Measurements from ENCODE around the gene ZCCHC24.
A peak's percentile ranks its signal among the peaks of the same experiment; 100 is the strongest.
"Not testable (repeated sequence)": the region's sequence is repeated elsewhere in the genome, so short reads cannot be mapped to it uniquely, and the experiment has no call there.

Gene ZCCHC24

DNA sequence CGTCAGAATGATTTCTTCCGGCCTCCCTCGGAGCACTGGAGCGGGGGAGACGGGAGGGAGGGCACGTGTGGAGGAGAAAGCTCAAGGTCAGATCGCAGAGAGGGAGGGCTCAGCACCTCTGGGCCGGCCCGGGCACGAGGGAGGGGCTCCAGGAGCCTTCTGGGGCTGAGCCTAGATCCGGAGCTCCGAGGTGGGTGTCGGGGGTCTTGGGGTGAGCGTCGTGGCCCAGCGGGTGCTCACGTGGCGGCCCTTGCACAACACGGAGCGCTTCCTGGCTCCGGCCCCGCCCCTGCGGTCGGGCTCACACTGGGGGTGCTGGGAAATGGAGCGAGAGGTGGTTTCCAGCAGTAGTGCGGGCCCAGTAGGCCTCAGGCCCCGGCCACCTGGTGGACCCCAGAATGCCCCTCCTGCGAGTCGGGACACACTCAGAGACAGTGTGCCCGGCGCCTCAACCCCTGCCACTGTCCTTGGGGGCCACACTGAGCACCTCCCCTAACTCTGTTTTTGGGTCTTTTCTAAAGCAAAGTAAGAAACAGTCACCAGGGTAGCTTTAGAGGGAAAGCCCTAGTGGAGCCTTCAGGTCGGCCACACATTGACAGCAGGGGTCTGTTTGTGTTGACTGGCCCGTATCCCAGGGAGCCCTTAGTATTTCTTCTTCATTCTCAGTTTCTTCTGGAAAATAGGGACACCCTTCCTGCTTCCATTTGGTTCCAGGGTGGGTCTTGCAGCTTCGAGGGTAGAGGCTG, 97.4 kb downstream of the ZCCHC24 start:
- peak in 21 of 58 donors; percentile 16 to 59 (median 35) for DNase-seq

DNA sequence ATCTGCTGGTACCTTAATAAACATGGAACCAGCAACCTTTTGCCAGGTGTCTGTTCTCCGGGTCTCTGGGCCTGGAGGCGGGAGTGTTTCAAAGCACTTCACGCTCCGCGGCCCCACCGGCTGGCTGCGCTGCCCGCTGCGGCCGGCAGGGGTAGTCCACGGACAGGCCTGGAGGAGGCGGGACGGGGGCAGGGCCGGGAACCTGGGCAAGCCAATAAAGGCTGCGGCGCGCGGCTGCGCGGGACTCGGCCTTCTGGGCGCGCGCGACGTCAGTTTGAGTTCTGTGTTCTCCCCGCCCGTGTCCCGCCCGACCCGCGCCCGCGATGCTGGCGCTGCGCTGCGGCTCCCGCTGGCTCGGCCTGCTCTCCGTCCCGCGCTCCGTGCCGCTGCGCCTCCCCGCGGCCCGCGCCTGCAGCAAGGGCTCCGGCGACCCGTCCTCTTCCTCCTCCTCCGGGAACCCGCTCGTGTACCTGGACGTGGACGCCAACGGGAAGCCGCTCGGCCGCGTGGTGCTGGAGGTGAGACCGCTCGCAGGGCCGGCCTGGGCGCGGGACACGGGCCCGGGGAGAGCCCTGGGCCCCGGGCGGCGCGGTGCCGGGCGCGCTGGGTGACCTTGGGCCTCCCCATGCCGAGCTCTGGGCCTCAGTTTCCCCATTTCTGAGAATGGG, 98.1 kb downstream of the ZCCHC24 start, which contains the start of gene PPIF:
Gene PPIF (plus strand): TSS at position 244 of the 668 bp plus-strand sequence. CDS start 80 bp downstream, at position 324.
- peak in 57 of 58 donors; percentile 54 to 96 (median 89) for DNase-seq

DNA sequence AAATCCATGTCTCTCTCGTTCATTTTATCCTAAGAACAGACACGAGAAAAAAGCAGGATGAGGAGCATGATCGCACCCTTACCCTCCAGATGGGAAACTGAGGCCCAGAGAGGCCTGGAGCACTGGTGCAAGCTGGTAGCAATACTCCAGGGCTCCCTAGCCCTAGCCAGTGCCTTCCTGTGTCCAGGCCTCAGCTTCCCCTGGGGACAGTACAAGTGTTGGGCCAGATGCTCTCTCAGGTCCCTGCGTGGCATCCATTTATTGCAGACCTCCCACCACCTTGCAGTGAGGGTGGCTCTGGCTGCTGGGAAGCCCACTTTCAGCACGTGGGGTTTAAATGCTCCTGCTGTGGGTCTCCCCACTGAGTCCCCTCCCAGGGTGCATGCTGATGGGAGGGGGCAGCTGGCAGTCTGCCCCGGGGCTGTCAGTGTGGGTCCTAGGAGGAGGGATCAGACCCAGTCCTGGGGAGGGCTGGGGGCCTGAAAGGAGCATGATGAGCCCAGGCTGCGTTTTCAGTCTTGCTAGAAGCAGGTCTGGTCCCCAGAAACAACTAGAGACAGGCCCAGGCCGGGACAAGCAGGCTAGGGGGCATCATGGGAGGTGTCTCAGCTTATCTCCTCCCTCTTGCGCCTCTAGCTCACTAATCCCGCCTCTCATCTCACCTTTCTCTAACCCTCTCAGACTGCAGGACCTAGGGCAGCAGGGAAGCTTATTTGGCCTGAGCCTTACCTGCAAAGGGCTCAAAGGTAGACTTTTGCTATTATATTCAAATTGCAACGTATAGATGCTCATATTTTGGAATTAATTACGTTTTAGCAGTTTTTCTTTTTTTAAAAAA, 98.8 kb downstream of the ZCCHC24 start:
- DNase-seq: no peak

GRCh38 chr10:79346012-79346340, 99.4 kb downstream of the ZCCHC24 start:
- no peak for DNase-seq

DNA sequence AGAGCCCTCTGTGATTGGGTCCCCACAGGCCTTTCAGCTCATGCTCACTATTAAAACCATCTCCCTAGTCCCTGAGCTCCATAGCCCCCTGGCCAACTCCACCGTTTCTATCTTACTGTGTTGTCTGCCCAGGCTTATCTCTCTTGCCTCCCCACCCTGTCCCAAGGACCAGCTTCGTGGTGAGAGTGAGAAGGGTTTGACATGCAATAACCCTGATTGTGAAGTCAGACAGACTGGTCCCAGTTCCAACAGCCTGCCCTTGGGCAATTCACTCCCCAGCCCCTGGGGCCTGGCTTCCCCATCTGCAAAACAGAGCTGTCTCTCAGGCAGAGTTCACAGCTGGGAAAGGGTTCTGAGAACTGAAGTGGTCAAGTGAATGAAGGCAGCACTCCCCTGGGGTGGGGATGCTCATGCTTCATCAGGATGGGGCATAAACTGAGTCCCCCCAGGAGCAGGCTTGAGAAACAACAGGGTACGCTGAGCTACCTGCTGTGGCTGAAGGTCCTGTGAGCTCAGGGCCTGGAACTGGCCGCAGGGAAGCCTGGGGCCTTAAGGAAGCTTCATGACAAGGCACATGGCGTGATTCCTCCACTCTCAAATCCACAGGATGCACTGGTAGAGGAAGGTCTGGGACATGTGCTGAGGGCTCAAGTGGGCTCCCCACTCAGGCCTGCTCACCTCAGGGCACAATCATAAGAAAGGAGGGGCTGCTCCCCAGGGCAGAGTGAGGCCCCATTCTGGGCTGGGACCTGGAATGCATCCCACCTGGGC, 100.0 kb downstream of the ZCCHC24 start:
- no peak for DNase-seq

DNA sequence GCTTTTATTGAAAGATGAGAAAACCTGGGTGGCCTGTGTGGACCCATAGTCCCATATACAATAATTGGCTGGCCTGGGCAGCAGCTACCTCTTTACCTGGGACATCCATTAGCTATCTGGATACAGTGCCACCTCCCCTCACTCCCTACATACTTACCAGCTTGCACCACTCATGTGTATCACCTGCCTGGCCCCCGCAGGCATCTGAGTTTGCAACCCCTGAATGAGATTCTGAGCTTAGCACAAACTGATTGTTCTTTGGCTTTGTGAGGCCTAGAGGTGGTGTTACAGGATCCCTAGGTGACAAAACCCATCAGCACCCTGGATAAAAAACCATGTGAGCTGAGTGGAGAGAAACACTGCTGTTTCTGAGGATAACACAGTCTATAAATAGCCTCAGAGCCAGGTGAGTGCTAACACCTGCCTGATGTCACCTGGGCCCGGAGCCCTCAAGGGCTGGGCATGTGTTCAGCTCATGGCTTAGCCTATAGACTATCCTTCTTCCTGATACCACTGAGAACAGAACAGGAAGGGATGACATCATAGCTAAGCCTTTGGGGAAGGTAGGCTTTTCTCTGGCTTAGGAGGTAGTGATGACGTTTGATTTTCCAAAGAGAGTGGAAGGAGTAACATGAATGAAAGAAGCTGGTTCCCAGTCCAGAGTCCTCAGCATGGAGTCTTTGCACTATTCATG, 100.8 kb downstream of the ZCCHC24 start:
- DNase-seq: no peak

DNA sequence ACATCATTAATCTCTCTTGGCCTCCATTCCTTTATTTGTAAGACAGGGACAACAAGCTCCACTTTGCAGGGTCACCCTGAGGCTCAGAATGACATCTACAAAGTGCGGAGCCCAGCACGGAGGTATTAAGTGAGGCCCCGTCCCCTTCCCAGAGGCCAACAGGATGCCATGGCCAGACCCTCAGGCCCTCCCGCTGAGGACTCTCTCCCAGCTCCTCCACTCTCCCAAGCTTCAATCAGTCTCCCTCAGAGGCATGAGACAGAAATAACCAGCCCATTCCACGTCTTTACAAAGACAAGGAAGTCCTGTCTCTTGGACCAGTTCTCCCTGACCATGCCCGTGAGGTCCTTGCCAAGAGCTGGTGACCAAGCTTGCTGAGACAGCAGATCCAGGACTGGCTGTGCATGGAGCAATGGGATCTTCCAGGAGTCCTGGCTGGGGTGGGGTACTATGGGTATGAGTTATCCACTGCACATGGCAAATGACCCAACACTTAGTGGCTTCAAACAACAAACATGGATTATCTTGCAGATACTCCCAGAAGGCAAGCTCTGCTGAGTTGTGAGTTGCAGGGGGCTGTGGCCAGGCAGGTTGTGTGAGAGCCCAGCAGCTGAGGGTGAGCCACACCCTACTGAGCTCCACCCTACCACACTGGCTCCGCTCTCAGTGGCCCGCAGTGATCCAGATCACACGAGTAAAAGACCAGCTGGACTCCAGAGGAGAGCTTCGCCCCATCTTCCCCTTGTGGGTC, 102.4 kb downstream of the ZCCHC24 start:
- no peak for DNase-seq

GRCh38 chr10:79342295-79342761, 103.1 kb downstream of the ZCCHC24 start:
- no peak for DNase-seq

GRCh38 chr10:79340646-79341244, 104.7 kb downstream of the ZCCHC24 start:
- no peak for DNase-seq

DNA sequence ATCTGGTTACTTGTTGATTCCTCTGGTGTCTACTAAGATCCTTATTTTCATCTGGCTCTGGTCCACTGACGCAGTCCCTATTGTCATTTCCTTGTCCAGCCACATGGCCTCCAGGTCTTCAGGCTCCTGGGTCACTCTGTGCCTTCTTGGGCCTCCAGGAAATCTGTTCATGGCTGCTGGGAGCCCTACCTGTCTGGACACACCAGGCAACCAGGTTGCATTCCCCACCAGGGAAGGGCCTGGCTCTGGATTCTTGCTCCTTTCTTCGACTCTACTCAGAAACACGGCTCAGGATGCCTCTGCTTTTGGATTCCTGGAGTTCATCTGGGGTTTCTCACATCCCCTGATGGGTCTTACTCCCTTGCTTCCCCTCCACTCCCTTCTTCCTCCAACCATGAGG, 106.2 kb downstream of the ZCCHC24 start:
- DNase-seq: no peak

DNA sequence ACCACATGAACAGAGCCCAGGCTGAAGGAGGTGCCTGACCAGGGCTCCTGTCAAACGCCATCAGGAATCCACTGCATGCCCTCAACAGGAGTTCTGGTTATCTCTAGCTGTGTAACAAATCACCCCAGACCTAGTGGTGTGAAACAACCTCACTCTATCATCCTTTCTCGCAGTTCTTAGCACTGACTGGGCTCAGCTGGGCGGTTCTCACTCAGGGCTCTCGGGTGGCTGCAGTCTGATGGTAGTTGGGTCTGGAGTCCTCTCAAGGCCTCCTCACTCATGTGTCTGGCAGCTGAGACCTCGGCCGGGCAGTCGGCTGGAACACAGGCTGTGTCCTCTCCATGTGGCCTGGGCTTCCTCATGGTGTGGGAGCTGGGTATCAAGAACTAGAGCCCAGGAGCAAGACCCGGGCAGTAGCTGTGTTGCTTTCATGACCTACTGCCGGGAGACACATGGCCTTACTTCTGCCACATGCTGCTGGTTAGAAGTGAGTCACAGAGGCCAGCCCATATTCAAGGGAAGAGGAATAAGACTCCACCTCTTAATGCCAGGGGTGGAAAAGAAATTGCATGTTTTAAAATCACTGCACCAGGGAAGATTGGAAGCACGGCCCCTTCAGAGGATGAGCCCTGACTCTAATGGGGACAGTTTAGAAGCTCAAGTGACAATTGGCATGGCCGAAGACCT, 107.5 kb downstream of the ZCCHC24 start:
- not testable (repeated sequence) for DNase-seq

GRCh38 chr10:79336739-79337138, 108.7 kb downstream of the ZCCHC24 start:
- DNase-seq: no peak

DNA sequence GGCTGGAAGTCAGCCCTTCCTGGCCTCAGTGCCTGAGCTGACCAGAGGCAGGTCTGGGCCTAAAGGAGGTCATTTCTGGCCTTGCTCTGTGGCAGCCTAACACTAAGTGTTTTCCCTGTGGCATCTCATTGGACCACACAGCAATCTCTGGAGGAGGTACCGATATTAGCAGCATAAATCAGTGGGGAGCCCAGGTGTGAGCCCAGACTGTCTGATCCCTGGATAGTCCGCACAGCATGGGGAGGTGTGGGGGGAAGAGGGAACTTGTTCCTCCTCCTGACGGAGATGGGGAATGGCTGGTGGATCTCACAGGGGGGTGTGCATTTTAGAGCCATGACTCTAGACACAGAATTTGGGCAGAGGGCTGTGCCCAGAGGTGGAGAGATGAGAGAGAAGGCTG, 109.1 kb downstream of the ZCCHC24 start:
- no peak for DNase-seq

- peak in 57 of 58 donors; percentile 35 to 99 (median 91) for DNase-seq
These were observed 109.8 kb downstream of the ZCCHC24 start for GRCh38 chr10:79335470-79336235.

- peak in 55 of 58 donors; percentile 28 to 92 (median 77) for DNase-seq
These were observed 110.3 kb downstream of the ZCCHC24 start for GRCh38 chr10:79335094-79335469.

GRCh38 chr10:79334573-79334972, 110.9 kb downstream of the ZCCHC24 start:
- DNase-seq: no peak

DNA sequence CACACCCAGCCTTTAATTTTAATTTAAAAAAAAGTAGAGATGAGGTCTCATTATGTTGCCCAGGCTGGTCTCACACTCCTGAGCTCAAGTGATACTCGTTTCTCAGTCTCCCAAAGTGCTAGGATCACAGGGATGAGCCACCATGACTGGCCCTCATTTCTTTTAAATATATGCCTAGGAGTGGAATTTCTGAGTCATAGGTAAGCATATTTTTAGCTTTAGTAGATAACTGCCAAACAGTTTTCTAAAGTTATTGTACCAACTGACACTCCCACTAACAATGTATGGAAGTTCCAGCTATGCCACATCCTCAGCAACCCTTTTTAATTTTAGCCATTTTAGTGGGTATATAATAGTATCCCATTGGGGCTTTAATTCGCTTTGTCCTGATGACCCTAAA, 111.9 kb downstream of the ZCCHC24 start:
- DNase-seq: no peak
